HEK293 (cell line): Measurements from ENCODE around the gene ERRFI1.
A peak's percentile ranks its signal among the peaks of the same experiment; 100 is the strongest.

Experiments used
- BCL11A ChIP-seq: fragments of 450-650 bp; formaldehyde crosslinking; IDR thresholded peaks from 2 replicates; pipeline ENCODE4 v1.5.1; 2016; ENCODE audit warnings: low read depth, missing biosample characterization, missing genetic modification characterization
- EGR2 ChIP-seq: fragments of 450-650 bp; formaldehyde crosslinking; IDR thresholded peaks from 2 replicates; pipeline ENCODE4 v1.5.1; 2016; ENCODE audit warnings: low read depth, missing biosample characterization, missing genetic modification characterization
- GLI4 ChIP-seq: fragments of 450-650 bp; formaldehyde crosslinking; IDR thresholded peaks from 2 replicates; pipeline ENCODE4 v1.5.1; 2016; ENCODE audit warnings: missing biosample characterization, missing genetic modification characterization
- PATZ1 ChIP-seq: fragments of 450-650 bp; formaldehyde crosslinking; IDR thresholded peaks from 2 replicates; pipeline ENCODE4 v1.5.1; 2016; ENCODE audit warnings: missing biosample characterization, missing genetic modification characterization
- SCRT2 ChIP-seq: fragments of 450-650 bp; formaldehyde crosslinking; IDR thresholded peaks from 2 replicates; pipeline ENCODE4 v1.5.1; 2016; ENCODE audit warnings: missing biosample characterization, missing genetic modification characterization
- SP7 ChIP-seq: fragments of 450-650 bp; formaldehyde crosslinking; IDR thresholded peaks from 2 replicates; pipeline ENCODE4 v1.5.1; 2016; ENCODE audit warnings: missing biosample characterization, missing genetic modification characterization
- ZBTB1 ChIP-seq: fragments of 450-650 bp; formaldehyde crosslinking; IDR thresholded peaks from 2 replicates; pipeline ENCODE4 v1.5.1; 2016; ENCODE audit warnings: missing biosample characterization, missing genetic modification characterization
- ZBTB48 ChIP-seq: fragments of 450-650 bp; formaldehyde crosslinking; IDR thresholded peaks from 2 replicates; pipeline ENCODE4 v1.5.1; 2016; ENCODE audit warnings: missing biosample characterization, missing genetic modification characterization
- ZBTB7A ChIP-seq: fragments of 450-650 bp; formaldehyde crosslinking; IDR thresholded peaks from 2 replicates; pipeline ENCODE4 v1.5.1; 2016; ENCODE audit warnings: low read depth, missing biosample characterization, missing genetic modification characterization
- ZFHX2 ChIP-seq: fragments of 450-650 bp; formaldehyde crosslinking; conservative IDR thresholded peaks from 2 replicates; pipeline ENCODE4 v1.5.1; 2016; ENCODE audit warnings: missing biosample characterization, missing genetic modification characterization
- ZNF133 ChIP-seq: fragments of 450-650 bp; formaldehyde crosslinking; IDR thresholded peaks from 2 replicates; pipeline ENCODE4 v1.5.1; 2016; ENCODE audit warnings: missing biosample characterization, missing genetic modification characterization
- ZNF16 ChIP-seq: fragments of 450-650 bp; formaldehyde crosslinking; IDR thresholded peaks from 2 replicates; pipeline ENCODE4 v1.5.1; 2016; ENCODE audit warnings: low read depth, missing biosample characterization, missing genetic modification characterization
- ZNF169 ChIP-seq: fragments of 450-650 bp; formaldehyde crosslinking; IDR thresholded peaks from 2 replicates; pipeline ENCODE4 v1.5.1; 2016; ENCODE audit warnings: missing biosample characterization, missing genetic modification characterization
- ZNF223 ChIP-seq: fragments of 450-650 bp; formaldehyde crosslinking; IDR thresholded peaks from 2 replicates; pipeline ENCODE4 v1.5.1; 2016; ENCODE audit warnings: missing biosample characterization, missing genetic modification characterization
- ZNF23 ChIP-seq: fragments of 450-650 bp; formaldehyde crosslinking; IDR thresholded peaks from 2 replicates; pipeline ENCODE4 v1.5.1; 2016; ENCODE audit warnings: missing biosample characterization, missing genetic modification characterization, borderline replicate concordance
- ZNF302 ChIP-seq: fragments of 450-650 bp; formaldehyde crosslinking; IDR thresholded peaks from 2 replicates; pipeline ENCODE4 v1.5.1; 2016; ENCODE audit warnings: missing biosample characterization, missing genetic modification characterization, low read depth
- ZNF449 ChIP-seq: fragments of 450-650 bp; formaldehyde crosslinking; IDR thresholded peaks from 2 replicates; pipeline ENCODE4 v1.5.1; 2017; ENCODE audit warnings: missing biosample characterization, mild to moderate bottlenecking, missing genetic modification characterization, moderate library complexity
- ZNF48 ChIP-seq: fragments of 450-650 bp; formaldehyde crosslinking; IDR thresholded peaks from 2 replicates; pipeline ENCODE4 v1.5.1; 2016; ENCODE audit warnings: missing biosample characterization, missing genetic modification characterization
- ZNF585B ChIP-seq: fragments of 450-650 bp; formaldehyde crosslinking; IDR thresholded peaks from 2 replicates; pipeline ENCODE4 v1.5.1; 2016; ENCODE audit warnings: missing biosample characterization, missing genetic modification characterization
- ZNF600 ChIP-seq: fragments of 450-650 bp; formaldehyde crosslinking; IDR thresholded peaks from 2 replicates; pipeline ENCODE4 v1.5.1; 2016; ENCODE audit warnings: missing biosample characterization, missing genetic modification characterization
- ZNF610 ChIP-seq: fragments of 450-650 bp; formaldehyde crosslinking; IDR thresholded peaks from 2 replicates; pipeline ENCODE4 v1.5.1; 2016; ENCODE audit warnings: missing biosample characterization, missing genetic modification characterization, borderline replicate concordance
- ZNF639 ChIP-seq: fragments of 450-650 bp; formaldehyde crosslinking; IDR thresholded peaks from 2 replicates; pipeline ENCODE4 v1.5.1; 2016; ENCODE audit warnings: missing biosample characterization, missing genetic modification characterization
- ZNF776 ChIP-seq: fragments of 450-650 bp; formaldehyde crosslinking; IDR thresholded peaks from 2 replicates; pipeline ENCODE4 v1.5.0; 2017; ENCODE audit warnings: missing biosample characterization, missing genetic modification characterization, borderline replicate concordance
- ZNF777 ChIP-seq: fragments of 450-650 bp; formaldehyde crosslinking; IDR thresholded peaks from 2 replicates; pipeline ENCODE4 v1.5.1; 2017; ENCODE audit warnings: missing biosample characterization, missing genetic modification characterization, borderline replicate concordance
- TF ChIP-seq, protein P1 (sequence below): fragments of 450-650 bp; formaldehyde crosslinking; IDR thresholded peaks from 2 replicates; pipeline ENCODE4 v1.5.1; 2016; ENCODE audit warnings: missing biosample characterization, missing genetic modification characterization, borderline replicate concordance
- TF ChIP-seq, protein P2 (sequence below): fragments of 450-650 bp; formaldehyde crosslinking; IDR thresholded peaks from 2 replicates; pipeline ENCODE4 v1.5.0; 2017; ENCODE audit warnings: missing biosample characterization, missing genetic modification characterization, borderline replicate concordance
- TF ChIP-seq, protein P3 (sequence below): fragments of 450-650 bp; formaldehyde crosslinking; IDR thresholded peaks from 2 replicates; pipeline ENCODE4 v1.5.1; 2017; ENCODE audit warnings: missing biosample characterization, missing genetic modification characterization
- TF ChIP-seq, protein P4 (sequence below): fragments of 450-650 bp; formaldehyde crosslinking; IDR thresholded peaks from 2 replicates; pipeline ENCODE4; 2016; ENCODE audit warnings: missing biosample characterization, missing genetic modification characterization

ERRFI1 gene

GRCh38 chr1:8026976-8027747, 1.1 kb upstream of the ERRFI1 start (continued):
- no peak for TF ChIP-seq SP7 (tag by site-specific recombination)
- no peak for TF ChIP-seq ZNF16 (tag by site-specific recombination)
- TF ChIP-seq ZNF610 (tag by site-specific recombination) = no peak
- TF ChIP-seq ZNF776 (tag by site-specific recombination) = no peak
- no peak for TF ChIP-seq ZNF23
- no peak; the same call in 1 of the 2 replicates for TF ChIP-seq GLI4 (tag by site-specific recombination)
- TF ChIP-seq PATZ1 = peak; percentile 74
- no peak for TF ChIP-seq ZNF449 (tag by site-specific recombination)
- TF ChIP-seq ZNF133 (tag by site-specific recombination) = peak; percentile 53
- TF ChIP-seq ZNF639 (tag by site-specific recombination) = 0 out of 2 replicates have a peak, but pooled peaks have one; percentile 4
- TF ChIP-seq, protein P1, sequence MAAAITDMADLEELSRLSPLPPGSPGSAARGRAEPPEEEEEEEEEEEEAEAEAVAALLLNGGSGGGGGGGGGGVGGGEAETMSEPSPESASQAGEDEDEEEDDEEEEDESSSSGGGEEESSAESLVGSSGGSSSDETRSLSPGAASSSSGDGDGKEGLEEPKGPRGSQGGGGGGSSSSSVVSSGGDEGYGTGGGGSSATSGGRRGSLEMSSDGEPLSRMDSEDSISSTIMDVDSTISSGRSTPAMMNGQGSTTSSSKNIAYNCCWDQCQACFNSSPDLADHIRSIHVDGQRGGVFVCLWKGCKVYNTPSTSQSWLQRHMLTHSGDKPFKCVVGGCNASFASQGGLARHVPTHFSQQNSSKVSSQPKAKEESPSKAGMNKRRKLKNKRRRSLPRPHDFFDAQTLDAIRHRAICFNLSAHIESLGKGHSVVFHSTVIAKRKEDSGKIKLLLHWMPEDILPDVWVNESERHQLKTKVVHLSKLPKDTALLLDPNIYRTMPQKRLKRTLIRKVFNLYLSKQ = no peak; the same call in 1 of the 2 replicates
- TF ChIP-seq ZNF169 = 0 out of 2 replicates have a peak, but pooled peaks have one; percentile 62
- TF ChIP-seq ZNF777 (tag by site-specific recombination) = no peak
- TF ChIP-seq EGR2 (tag by site-specific recombination) = peak; percentile 18; the same call in 1 of the 2 replicates
- TF ChIP-seq, protein P2, sequence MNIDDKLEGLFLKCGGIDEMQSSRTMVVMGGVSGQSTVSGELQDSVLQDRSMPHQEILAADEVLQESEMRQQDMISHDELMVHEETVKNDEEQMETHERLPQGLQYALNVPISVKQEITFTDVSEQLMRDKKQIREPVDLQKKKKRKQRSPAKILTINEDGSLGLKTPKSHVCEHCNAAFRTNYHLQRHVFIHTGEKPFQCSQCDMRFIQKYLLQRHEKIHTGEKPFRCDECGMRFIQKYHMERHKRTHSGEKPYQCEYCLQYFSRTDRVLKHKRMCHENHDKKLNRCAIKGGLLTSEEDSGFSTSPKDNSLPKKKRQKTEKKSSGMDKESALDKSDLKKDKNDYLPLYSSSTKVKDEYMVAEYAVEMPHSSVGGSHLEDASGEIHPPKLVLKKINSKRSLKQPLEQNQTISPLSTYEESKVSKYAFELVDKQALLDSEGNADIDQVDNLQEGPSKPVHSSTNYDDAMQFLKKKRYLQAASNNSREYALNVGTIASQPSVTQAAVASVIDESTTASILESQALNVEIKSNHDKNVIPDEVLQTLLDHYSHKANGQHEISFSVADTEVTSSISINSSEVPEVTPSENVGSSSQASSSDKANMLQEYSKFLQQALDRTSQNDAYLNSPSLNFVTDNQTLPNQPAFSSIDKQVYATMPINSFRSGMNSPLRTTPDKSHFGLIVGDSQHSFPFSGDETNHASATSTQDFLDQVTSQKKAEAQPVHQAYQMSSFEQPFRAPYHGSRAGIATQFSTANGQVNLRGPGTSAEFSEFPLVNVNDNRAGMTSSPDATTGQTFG (tag by site-specific recombination) = no peak
- TF ChIP-seq, protein P3, sequence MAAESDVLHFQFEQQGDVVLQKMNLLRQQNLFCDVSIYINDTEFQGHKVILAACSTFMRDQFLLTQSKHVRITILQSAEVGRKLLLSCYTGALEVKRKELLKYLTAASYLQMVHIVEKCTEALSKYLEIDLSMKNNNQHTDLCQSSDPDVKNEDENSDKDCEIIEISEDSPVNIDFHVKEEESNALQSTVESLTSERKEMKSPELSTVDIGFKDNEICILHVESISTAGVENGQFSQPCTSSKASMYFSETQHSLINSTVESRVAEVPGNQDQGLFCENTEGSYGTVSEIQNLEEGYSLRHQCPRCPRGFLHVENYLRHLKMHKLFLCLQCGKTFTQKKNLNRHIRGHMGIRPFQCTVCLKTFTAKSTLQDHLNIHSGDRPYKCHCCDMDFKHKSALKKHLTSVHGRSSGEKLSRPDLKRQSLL (tag by site-specific recombination) = no peak
- TF ChIP-seq, protein P4, sequence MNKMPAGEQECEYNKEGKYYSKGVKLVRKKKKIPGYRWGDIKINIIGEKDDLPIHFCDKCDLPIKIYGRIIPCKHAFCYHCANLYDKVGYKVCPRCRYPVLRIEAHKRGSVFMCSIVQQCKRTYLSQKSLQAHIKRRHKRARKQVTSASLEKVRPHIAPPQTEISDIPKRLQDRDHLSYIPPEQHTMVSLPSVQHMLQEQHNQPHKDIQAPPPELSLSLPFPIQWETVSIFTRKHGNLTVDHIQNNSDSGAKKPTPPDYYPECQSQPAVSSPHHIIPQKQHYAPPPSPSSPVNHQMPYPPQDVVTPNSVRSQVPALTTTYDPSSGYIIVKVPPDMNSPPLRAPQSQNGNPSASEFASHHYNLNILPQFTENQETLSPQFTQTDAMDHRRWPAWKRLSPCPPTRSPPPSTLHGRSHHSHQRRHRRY (tag by site-specific recombination) = peak; percentile 16; the same call in 1 of the 2 replicates
- peak; percentile 82 for TF ChIP-seq SCRT2
- TF ChIP-seq ZFHX2 (tag by site-specific recombination) = peak; percentile 59; the same call in 1 of the 2 replicates
- TF ChIP-seq ZNF600 (tag by site-specific recombination) = peak; percentile 82
- no peak for TF ChIP-seq ZNF585B
- no peak for TF ChIP-seq ZNF302 (tag by site-specific recombination)
- TF ChIP-seq ZBTB48 (tag by site-specific recombination) = peak; percentile 100
- peak; percentile 58; the same call in 1 of the 2 replicates for TF ChIP-seq BCL11A (tag by site-specific recombination)
- no peak for TF ChIP-seq ZNF48 (tag by site-specific recombination)
- no peak; the same call in 1 of the 2 replicates for TF ChIP-seq ZBTB1 (tag by site-specific recombination)
- peak; percentile 53; the same call in 1 of the 2 replicates for TF ChIP-seq ZBTB7A (tag by site-specific recombination)
- no peak for TF ChIP-seq ZNF223 (tag by site-specific recombination)
